ENCODE measurements around the gene RBCK1. TPM values are rescaled to one million over a fixed set of nuclear protein-coding genes. Genes with fewer than 3 reads are reported as not detected.

The RBCK1 gene
- total and polyA plus RNA-seq, 4 donors: 58.3 to 108 (median 98.7) TPM

DNA sequence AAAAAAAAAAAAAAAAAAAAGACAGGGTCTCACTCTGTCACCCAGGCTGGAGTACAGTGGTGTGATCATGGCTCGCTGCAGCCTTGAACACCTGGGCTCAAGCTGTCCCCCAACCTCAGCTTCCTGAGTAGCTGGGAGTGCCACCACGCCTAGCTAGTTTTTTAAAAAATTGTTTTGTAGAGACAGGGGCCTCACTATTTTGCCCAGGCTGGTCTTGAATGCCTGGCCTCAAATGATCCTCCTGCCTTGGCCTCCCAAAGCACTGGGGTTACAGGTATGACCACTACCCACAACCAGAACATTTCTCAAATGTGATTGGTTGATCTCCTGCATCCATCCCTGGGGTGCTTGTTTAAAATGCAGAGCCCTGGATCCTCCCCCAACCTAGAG, 5.6 kb upstream of the RBCK1 start:
- DNase-seq (no peak), ATAC-seq (ENCODE audit: insufficient read depth, low FRiP score) (no peak)
- Histone ChIP-seq H3K27me3 (ENCODE audit: control insufficient read depth in 3 of 3, insufficient read depth in 3 of 3, low read length in 2 of 3) (no peaks in the 10 kb centered on the region), H3K4me1 (ENCODE audit: control insufficient read depth in 5 of 5, insufficient read depth in 5 of 5, low read length in 5 of 5) (peaks cover 0 to 6% (median 0%) of the 10 kb centered on the region in 5 donors), H3K9ac (ENCODE audit: insufficient read depth in 1 of 2, low read length in 2 of 2) (no peak overlapping the region), H3K27ac (ENCODE audit: low read depth in 1 of 2, low read length in 1 of 2) (no peak overlapping the region), H3K36me3 (ENCODE audit: control insufficient read depth in 4 of 4, insufficient read depth in 4 of 4, low read length in 4 of 4) (peaks cover 0 to 2% (median 0%) of the 10 kb centered on the region in 4 donors), H3K9me3 (ENCODE audit: control insufficient read depth in 4 of 4, insufficient read depth in 3 of 4, low read length in 3 of 4) (no peaks in the 10 kb centered on the region), H3K4me3 (no peak overlapping the region)
- WGBS, 2 donors: 86 to 88% methylated on average over 2 of the region's 2 CpGs
- TF ChIP-seq, protein P1, sequence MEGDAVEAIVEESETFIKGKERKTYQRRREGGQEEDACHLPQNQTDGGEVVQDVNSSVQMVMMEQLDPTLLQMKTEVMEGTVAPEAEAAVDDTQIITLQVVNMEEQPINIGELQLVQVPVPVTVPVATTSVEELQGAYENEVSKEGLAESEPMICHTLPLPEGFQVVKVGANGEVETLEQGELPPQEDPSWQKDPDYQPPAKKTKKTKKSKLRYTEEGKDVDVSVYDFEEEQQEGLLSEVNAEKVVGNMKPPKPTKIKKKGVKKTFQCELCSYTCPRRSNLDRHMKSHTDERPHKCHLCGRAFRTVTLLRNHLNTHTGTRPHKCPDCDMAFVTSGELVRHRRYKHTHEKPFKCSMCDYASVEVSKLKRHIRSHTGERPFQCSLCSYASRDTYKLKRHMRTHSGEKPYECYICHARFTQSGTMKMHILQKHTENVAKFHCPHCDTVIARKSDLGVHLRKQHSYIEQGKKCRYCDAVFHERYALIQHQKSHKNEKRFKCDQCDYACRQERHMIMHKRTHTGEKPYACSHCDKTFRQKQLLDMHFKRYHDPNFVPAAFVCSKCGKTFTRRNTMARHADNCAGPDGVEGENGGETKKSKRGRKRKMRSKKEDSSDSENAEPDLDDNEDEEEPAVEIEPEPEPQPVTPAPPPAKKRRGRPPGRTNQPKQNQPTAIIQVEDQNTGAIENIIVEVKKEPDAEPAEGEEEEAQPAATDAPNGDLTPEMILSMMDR (IDR thresholded peaks at IDR 0.05; ENCODE audit: control extremely low read depth, extremely low read depth): no peak

GRCh38 chr20:402898-403581, 5.1 kb upstream of the RBCK1 start:
- ATAC-seq (ENCODE audit: insufficient read depth, low FRiP score): no peak
- Histone ChIP-seq H3K27ac (ENCODE audit: low read depth in 1 of 2, low read length in 1 of 2) (no peak overlapping the region), H3K27me3 (ENCODE audit: control insufficient read depth in 3 of 3, insufficient read depth in 3 of 3, low read length in 2 of 3) (no peaks in the 10 kb centered on the region), H3K36me3 (ENCODE audit: control insufficient read depth in 4 of 4, insufficient read depth in 4 of 4, low read length in 4 of 4) (no peaks in the 10 kb centered on the region), H3K9ac (ENCODE audit: insufficient read depth in 1 of 2, low read length in 2 of 2) (no peak overlapping the region), H3K4me1 (ENCODE audit: control insufficient read depth in 5 of 5, insufficient read depth in 5 of 5, low read length in 5 of 5) (peaks cover 0 to 7% (median 0%) of the 10 kb centered on the region in 5 donors), H3K4me3 (no peak overlapping the region), H3K9me3 (ENCODE audit: control insufficient read depth in 4 of 4, insufficient read depth in 3 of 4, low read length in 3 of 4) (no peaks in the 10 kb centered on the region)
- TF ChIP-seq, protein P1 (IDR thresholded peaks at IDR 0.05; ENCODE audit: control extremely low read depth, extremely low read depth): no peak
- 91 to 96% methylated on average over 6 of the region's 6 CpGs for WGBS, 2 donors
- DNase-seq: no peak

- Histone ChIP-seq H3K27me3 (ENCODE audit: control insufficient read depth in 3 of 3, insufficient read depth in 3 of 3, low read length in 2 of 3) (no peaks in the 10 kb centered on the region), H3K9me3 (ENCODE audit: control insufficient read depth in 4 of 4, insufficient read depth in 3 of 4, low read length in 3 of 4) (no peaks in the 10 kb centered on the region), H3K9ac (ENCODE audit: insufficient read depth in 1 of 2, low read length in 2 of 2) (no peak overlapping the region), H3K36me3 (ENCODE audit: control insufficient read depth in 4 of 4, insufficient read depth in 4 of 4, low read length in 4 of 4) (no peaks in the 10 kb centered on the region), H3K4me3 (no peak overlapping the region), H3K4me1 (ENCODE audit: control insufficient read depth in 5 of 5, insufficient read depth in 5 of 5, low read length in 5 of 5) (peaks cover 0 to 7% (median 0%) of the 10 kb centered on the region in 5 donors), H3K27ac (ENCODE audit: low read depth in 1 of 2, low read length in 1 of 2) (no peak overlapping the region)
- DNase-seq (no peak), ATAC-seq (ENCODE audit: insufficient read depth, low FRiP score) (no peak)
- WGBS, 2 donors: 97 to 98% methylated on average over 3 of the region's 3 CpGs
- TF ChIP-seq, protein P1 (IDR thresholded peaks at IDR 0.05; ENCODE audit: control extremely low read depth, extremely low read depth): no peak
These were observed 4.5 kb upstream of the RBCK1 start for GRCh38 chr20:403582-403957.

- DNase-seq (no peak), ATAC-seq (ENCODE audit: insufficient read depth, low FRiP score) (no peak)
- Histone ChIP-seq H3K36me3 (ENCODE audit: control insufficient read depth in 4 of 4, insufficient read depth in 4 of 4, low read length in 4 of 4) (no peaks in the 10 kb centered on the region), H3K27ac (ENCODE audit: low read depth in 1 of 2, low read length in 1 of 2) (no peak overlapping the region), H3K27me3 (ENCODE audit: control insufficient read depth in 3 of 3, insufficient read depth in 3 of 3, low read length in 2 of 3) (no peaks in the 10 kb centered on the region), H3K9me3 (ENCODE audit: control insufficient read depth in 4 of 4, insufficient read depth in 3 of 4, low read length in 3 of 4) (no peaks in the 10 kb centered on the region), H3K4me1 (ENCODE audit: control insufficient read depth in 5 of 5, insufficient read depth in 5 of 5, low read length in 5 of 5) (peaks cover 0 to 12% (median 4%) of the 10 kb centered on the region in 5 donors), H3K9ac (ENCODE audit: insufficient read depth in 1 of 2, low read length in 2 of 2) (no peak overlapping the region), H3K4me3 (no peak overlapping the region)
- WGBS, 2 donors: 83 to 96% methylated on average over 4 of the region's 4 CpGs
- TF ChIP-seq, protein P1 (IDR thresholded peaks at IDR 0.05; ENCODE audit: control extremely low read depth, extremely low read depth): no peak
These were observed 4.0 kb upstream of the RBCK1 start for GRCh38 chr20:404088-404487.

Measured in lung (tissue), 12 donors.